SK-N-SH treated with all-trans-retinoic acid at 6 μM for 48 hours (cell line): ENCODE measurements around the gene EVI5.

ENCODE experiments used
- ATAC-seq: fragments of 200-7000 bp; cut with Tn5 transposase; 3 replicates; pipeline ENCODE4 v1.9.1; 2020; ENCODE audit warnings: mild to moderate bottlenecking, moderate library complexity
- ARNTL ChIP-seq: fragments of 450-650 bp; formaldehyde crosslinking; IDR thresholded peaks from 2 replicates; pipeline ENCODE4 v1.5.0; 2020; ENCODE audit warnings: low read depth, mild to moderate bottlenecking, moderate library complexity, borderline replicate concordance
- CSDC2 ChIP-seq: fragments of 250-450 bp; sonication (Bioruptor Pico); IDR thresholded peaks from 2 replicates; pipeline ENCODE4 v1.5.0; 2020; ENCODE audit warnings: mild to moderate bottlenecking, moderate library complexity
- CSRNP3 ChIP-seq: fragments of 250-450 bp; sonication (Bioruptor Pico); IDR thresholded peaks from 2 replicates; pipeline ENCODE4 v1.5.1; 2021; ENCODE audit warnings: mild to moderate bottlenecking, moderate library complexity
- ESRRG ChIP-seq: fragments of 250-450 bp; sonication (Bioruptor Pico); IDR thresholded peaks from 2 replicates; pipeline ENCODE4 v1.6.1; 2021; ENCODE audit warnings: mild to moderate bottlenecking
- GLIS3 ChIP-seq: fragments of 250-450 bp; sonication (Bioruptor Pico); IDR thresholded peaks from 2 replicates; pipeline ENCODE4 v1.5.0; 2020; ENCODE audit warnings: mild to moderate bottlenecking, moderate library complexity
- ISL1 ChIP-seq: fragments of 250-450 bp; sonication (Bioruptor Pico); IDR thresholded peaks from 2 replicates; pipeline ENCODE4 v2.1.2; 2022; ENCODE audit warnings: mild to moderate bottlenecking, moderate library complexity
- OSR1 ChIP-seq: fragments of 250-450 bp; sonication (Bioruptor Pico); IDR thresholded peaks from 2 replicates; pipeline ENCODE4 v1.8.0; 2022; ENCODE audit warnings: moderate library complexity, mild to moderate bottlenecking, inconsistent platforms
- PPARA ChIP-seq: fragments of 250-450 bp; sonication (Bioruptor Pico); IDR thresholded peaks from 2 replicates; pipeline ENCODE4 v1.5.0; 2020; ENCODE audit warnings: mild to moderate bottlenecking, borderline replicate concordance
- RARB ChIP-seq: fragments of 250-450 bp; sonication (Bioruptor Pico); IDR thresholded peaks from 2 replicates; pipeline ENCODE4 v1.8.0; 2021; ENCODE audit warnings: mild to moderate bottlenecking, moderate library complexity
- SNAI2 ChIP-seq: fragments of 250-450 bp; sonication (Bioruptor Pico); IDR thresholded peaks from 2 replicates; pipeline ENCODE4 v1.5.0; 2020; ENCODE audit warnings: mild to moderate bottlenecking, moderate library complexity
- TCF4 ChIP-seq: fragments of 250-450 bp; sonication (Bioruptor Pico); IDR thresholded peaks from 2 replicates; pipeline ENCODE4 v1.8.0; 2021; ENCODE audit warnings: mild to moderate bottlenecking, moderate library complexity, borderline replicate concordance
- TOX ChIP-seq: fragments of 250-450 bp; sonication (Bioruptor Pico); IDR thresholded peaks from 2 replicates; pipeline ENCODE4 v1.8.0; 2021; ENCODE audit warnings: mild to moderate bottlenecking, moderate library complexity, borderline replicate concordance
- TSHZ2 ChIP-seq: fragments of 250-450 bp; sonication (Bioruptor Pico); IDR thresholded peaks from 2 replicates; pipeline ENCODE4 v1.5.0; 2020; ENCODE audit warnings: mild to moderate bottlenecking, moderate library complexity
- ZC3H10 ChIP-seq: fragments of 250-450 bp; sonication (Bioruptor Pico); IDR thresholded peaks from 2 replicates; pipeline ENCODE4 v1.5.1; 2021; ENCODE audit warnings: mild to moderate bottlenecking, moderate library complexity
- ZFP3 ChIP-seq: fragments of 250-450 bp; sonication (Bioruptor Pico); IDR thresholded peaks from 2 replicates; pipeline ENCODE4 v1.5.0; 2020; ENCODE audit warnings: mild to moderate bottlenecking, moderate library complexity
- ZFP30 ChIP-seq: fragments of 450-650 bp; formaldehyde crosslinking; IDR thresholded peaks from 2 replicates; pipeline ENCODE4 v1.5.0; 2022; ENCODE audit warnings: mild to moderate bottlenecking, moderate library complexity
- ZNF70 ChIP-seq: fragments of 450-650 bp; formaldehyde crosslinking; IDR thresholded peaks from 2 replicates; pipeline ENCODE4 v1.5.0; 2020; ENCODE audit warnings: mild to moderate bottlenecking, moderate library complexity
- ZNF8 ChIP-seq: fragments of 450-650 bp; formaldehyde crosslinking; IDR thresholded peaks from 2 replicates; pipeline ENCODE4 v1.5.0; 2020; ENCODE audit warnings: mild to moderate bottlenecking, moderate library complexity
- TF ChIP-seq, protein P1 (sequence below): fragments of 250-450 bp; sonication (Bioruptor Pico); IDR thresholded peaks from 2 replicates; pipeline ENCODE4 v1.8.0; 2020; ENCODE audit warnings: mild to moderate bottlenecking, moderate library complexity, borderline replicate concordance
- TF ChIP-seq, protein P2 (sequence below): fragments of 250-450 bp; sonication (Bioruptor Pico); IDR thresholded peaks from 2 replicates; pipeline ENCODE4 v1.5.1; 2020; ENCODE audit warnings: low read depth, mild to moderate bottlenecking, moderate library complexity

Gene EVI5

DNA sequence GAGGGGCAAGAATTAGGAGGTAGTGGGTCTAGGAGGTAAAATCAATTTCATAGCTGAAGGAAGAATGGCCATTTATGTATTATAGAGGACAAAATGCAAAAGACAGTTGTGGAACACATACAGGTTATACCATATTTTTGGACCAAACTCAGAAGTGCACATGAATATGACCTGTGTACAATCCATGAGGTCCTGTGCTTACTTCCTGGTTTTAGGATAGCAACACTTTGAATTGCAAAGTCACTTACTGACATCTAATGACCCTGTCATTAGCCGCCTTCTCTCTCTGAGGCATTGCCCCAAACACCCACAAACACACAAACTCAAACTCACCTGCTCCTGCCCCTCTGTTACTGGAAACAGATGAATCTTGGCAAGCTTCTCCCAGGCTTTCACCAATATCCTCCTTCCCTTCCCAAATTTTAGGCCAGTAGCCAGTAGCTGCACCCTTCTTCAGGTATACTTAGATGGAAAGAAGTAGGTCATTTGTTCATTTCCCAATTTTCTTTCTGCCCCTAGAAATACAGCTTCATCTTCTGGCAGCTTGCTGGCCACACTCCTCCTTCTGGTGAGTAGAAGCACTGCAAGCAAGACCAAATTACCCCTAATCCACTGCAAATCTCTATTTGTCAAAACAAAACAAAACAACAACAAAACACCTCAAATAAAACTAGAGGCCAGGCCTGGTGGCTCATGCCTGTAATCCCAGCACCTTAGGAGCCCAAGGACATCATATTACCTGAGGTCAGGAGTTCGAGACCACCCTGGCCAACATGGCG lies 33.3 kb upstream of the EVI5 start:
- ATAC-seq = peak; percentile 62; the same call in 2 of the 3 replicates

GRCh38 chr1:92817137-92817697 lies 32.3 kb upstream of the EVI5 start:
- ATAC-seq = no peak
- TF ChIP-seq, protein P1, sequence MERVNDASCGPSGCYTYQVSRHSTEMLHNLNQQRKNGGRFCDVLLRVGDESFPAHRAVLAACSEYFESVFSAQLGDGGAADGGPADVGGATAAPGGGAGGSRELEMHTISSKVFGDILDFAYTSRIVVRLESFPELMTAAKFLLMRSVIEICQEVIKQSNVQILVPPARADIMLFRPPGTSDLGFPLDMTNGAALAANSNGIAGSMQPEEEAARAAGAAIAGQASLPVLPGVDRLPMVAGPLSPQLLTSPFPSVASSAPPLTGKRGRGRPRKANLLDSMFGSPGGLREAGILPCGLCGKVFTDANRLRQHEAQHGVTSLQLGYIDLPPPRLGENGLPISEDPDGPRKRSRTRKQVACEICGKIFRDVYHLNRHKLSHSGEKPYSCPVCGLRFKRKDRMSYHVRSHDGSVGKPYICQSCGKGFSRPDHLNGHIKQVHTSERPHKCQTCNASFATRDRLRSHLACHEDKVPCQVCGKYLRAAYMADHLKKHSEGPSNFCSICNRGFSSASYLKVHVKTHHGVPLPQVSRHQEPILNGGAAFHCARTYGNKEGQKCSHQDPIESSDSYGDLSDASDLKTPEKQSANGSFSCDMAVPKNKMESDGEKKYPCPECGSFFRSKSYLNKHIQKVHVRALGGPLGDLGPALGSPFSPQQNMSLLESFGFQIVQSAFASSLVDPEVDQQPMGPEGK (CRISPR knock-in tag) = no peak
- TF ChIP-seq ARNTL (CRISPR knock-in tag) = no peak
- TF ChIP-seq, all 23 proteins: peak for 0

More for the DNA sequence above, 33.3 kb upstream of the EVI5 start:
- TF ChIP-seq, protein P2, sequence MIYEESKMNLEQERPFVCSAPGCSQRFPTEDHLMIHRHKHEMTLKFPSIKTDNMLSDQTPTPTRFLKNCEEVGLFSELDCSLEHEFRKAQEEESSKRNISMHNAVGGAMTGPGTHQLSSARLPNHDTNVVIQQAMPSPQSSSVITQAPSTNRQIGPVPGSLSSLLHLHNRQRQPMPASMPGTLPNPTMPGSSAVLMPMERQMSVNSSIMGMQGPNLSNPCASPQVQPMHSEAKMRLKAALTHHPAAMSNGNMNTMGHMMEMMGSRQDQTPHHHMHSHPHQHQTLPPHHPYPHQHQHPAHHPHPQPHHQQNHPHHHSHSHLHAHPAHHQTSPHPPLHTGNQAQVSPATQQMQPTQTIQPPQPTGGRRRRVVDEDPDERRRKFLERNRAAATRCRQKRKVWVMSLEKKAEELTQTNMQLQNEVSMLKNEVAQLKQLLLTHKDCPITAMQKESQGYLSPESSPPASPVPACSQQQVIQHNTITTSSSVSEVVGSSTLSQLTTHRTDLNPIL (CRISPR knock-in tag) = no peak
- TF ChIP-seq SNAI2 (CRISPR knock-in tag) (no peak), ZNF8 (no peak), OSR1 (CRISPR knock-in tag) (no peak), RARB (CRISPR knock-in tag) (no peak), CSDC2 (CRISPR knock-in tag) (no peak), ZNF70 (CRISPR knock-in tag) (no peak), GLIS3 (CRISPR knock-in tag) (no peak)
- TF ChIP-seq, protein P1 (CRISPR knock-in tag) = no peak

- ATAC-seq = no peak
- TF ChIP-seq, protein P1 (CRISPR knock-in tag) = no peak
- TF ChIP-seq ZFP3 (CRISPR knock-in tag) (no peak), CSRNP3 (no peak), RARB (CRISPR knock-in tag) (no peak), OSR1 (CRISPR knock-in tag) (no peak), PPARA (CRISPR knock-in tag) (no peak), TSHZ2 (CRISPR knock-in tag) (no peak), TCF4 (CRISPR knock-in tag) (no peak), CSDC2 (CRISPR knock-in tag) (no peak), ISL1 (no peak), ZFP30 (no peak), ZC3H10 (CRISPR knock-in tag) (no peak), ESRRG (CRISPR knock-in tag) (no peak), ZNF8 (no peak), ZNF70 (CRISPR knock-in tag) (no peak), TOX (CRISPR knock-in tag) (no peak)
- TF ChIP-seq, protein P2 (CRISPR knock-in tag) = no peak
Observed at GRCh38 chr1:92816732-92817131, 31.8 kb upstream of the EVI5 start.
